Stimulated activated CD4-positive, alpha-beta T cell treated with anti-CD3 and anti-CD28 coated beads, TNF-alpha, amount 100 ng/mL, for 1 hour (primary cell): ENCODE measurements around the gene TYR.
"Not testable (repeated sequence)": the region's sequence is repeated elsewhere in the genome, so short reads cannot be mapped to it uniquely, and the experiment has no call there.

Experiments used
- DNase-seq, 3 donors: peaks; one replicate each; pipeline ENCODE4 v3.0.0-alpha.2; 2020; ENCODE audit warnings: low read depth in 3 of 3, low spot score in 1 of 3

The TYR gene

DNA sequence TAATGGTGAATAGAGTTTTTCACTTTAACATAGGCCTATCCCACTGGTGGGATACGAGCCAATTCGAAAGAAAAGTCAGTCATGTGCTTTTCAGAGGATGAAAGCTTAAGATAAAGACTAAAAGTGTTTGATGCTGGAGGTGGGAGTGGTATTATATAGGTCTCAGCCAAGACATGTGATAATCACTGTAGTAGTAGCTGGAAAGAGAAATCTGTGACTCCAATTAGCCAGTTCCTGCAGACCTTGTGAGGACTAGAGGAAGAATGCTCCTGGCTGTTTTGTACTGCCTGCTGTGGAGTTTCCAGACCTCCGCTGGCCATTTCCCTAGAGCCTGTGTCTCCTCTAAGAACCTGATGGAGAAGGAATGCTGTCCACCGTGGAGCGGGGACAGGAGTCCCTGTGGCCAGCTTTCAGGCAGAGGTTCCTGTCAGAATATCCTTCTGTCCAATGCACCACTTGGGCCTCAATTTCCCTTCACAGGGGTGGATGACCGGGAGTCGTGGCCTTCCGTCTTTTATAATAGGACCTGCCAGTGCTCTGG, at the start of gene TYR:
TYR (plus strand) TSS at position 185 of the 541 bp plus-strand sequence; CDS start at position 264, 79 bp downstream.
- no peak for DNase-seq

- DNase-seq, result no peak
Observed at GRCh38 chr11:89136606-89137005, 41.1 kb upstream of the TYR start.

DNA sequence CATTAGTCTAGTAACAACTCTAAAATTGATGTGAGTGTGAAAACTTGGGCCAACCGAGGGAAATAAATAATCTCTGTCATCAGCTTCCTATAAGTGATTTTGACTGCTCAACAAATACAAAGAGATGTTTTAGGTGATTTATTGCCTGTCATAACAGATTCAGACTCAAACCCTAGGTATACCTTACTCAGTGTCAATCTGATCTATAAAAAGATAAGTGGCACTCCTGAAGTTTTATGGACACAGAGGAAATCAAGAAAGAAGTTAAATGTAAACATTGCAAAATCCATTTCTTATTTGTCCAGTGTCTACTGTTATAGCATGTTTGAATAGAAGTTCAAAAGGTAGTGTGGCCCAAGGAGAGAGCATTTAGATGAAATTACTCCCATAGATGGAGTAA, 30.4 kb upstream of the TYR start:
- no peak for DNase-seq

GRCh38 chr11:89159974-89160373, 17.7 kb upstream of the TYR start:
- DNase-seq, result no peak

DNA sequence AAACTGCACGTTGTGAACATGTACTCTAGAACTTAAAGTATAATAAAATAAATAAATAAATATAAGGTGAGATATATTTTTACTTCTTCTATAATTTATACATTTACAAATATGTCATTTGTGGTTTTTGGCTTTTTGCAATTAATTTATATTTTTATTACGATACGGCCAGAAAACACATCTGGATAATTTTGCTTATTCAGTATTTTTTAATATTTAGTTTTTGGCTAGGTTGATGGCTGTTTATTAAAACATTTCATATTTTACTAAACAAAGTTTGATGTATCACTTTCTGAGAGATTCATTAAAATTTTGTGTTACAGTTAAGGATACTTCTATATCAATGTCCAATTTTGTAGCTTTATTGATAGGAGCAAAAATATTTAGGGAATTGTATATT, 15.7 kb upstream of the TYR start:
- no peak for DNase-seq

- no peak for DNase-seq
Observed at GRCh38 chr11:89163686-89164085, 14.0 kb upstream of the TYR start.

- DNase-seq, result no peak
Observed at GRCh38 chr11:89168396-89168795, 9.3 kb upstream of the TYR start.

GRCh38 chr11:89175796-89176195, 1.9 kb upstream of the TYR start:
- no peak for DNase-seq

DNA sequence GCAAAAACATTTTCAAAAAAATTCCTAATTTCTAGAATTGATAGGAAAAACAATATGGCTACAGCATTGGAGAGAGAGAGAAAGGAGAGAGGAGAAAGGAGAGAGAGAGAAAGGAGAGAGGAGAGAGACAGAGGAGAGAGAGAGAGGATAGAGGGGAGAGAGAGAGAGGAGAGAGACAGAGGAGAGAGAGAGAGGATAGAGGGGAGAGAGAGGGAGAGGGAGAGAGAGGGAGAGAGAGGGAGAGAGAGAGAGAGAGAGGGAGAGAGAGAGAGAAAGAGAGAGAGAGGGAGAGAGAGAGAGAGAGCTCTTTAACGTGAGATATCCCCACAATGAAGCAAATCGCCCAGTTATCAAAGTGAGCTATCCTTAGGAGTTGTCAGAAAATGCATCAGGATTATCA, 737 bp upstream of the TYR start:
- no peak for DNase-seq

DNA sequence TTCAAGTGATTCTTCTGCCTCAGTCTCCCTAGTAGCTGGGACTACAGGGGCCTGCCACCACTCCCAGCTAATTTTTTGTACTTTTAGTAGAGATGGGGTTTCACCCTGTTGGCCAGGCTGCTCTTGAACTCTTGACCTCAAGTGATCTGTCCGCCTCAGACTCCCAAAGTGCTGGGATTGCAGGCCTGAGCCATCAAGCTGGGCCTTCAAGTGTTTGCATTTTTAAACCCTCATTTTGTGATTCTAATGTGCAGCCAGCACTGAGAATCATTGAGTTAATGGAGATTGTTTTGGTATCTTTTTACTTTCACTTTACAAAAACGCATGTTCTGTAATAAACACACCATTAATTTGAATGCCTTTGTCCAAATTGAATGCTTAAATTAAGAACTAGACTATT, 3.4 kb downstream of the TYR start:
- DNase-seq, result no peak

DNA sequence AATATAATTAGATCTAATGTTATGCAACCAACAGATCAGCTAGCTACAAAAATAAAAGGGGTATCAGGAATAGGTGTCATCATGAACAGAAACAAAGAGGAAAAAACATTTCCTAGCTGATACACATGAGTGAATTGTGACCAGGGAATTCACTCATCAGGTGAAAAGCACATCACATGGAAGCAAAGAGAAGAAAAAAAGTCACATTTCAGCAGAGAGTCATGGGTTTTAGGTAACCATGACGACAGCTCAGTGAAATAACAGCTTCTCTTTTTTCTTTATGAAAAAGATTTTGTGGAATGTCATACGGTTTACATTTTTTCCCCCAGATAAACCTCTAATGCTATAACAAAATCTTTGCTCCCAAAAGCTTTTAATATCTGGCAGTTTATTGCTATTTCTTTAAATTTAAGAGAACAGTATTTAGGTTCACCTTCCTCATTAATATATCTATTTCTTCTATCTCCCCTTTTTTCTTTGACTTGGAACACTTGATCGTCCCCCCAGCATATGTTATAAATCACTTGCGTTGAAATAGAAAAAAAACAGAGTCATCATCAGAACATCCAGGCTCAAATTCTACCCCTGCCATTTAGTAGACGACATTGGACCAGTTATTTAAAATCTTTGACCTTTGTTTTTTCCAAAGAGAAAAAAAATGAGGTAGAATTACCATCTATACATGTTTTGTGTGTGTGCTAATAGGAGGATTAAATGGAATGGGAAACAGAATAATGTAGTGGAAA, 5.3 kb downstream of the TYR start:
- no peak for DNase-seq

DNA sequence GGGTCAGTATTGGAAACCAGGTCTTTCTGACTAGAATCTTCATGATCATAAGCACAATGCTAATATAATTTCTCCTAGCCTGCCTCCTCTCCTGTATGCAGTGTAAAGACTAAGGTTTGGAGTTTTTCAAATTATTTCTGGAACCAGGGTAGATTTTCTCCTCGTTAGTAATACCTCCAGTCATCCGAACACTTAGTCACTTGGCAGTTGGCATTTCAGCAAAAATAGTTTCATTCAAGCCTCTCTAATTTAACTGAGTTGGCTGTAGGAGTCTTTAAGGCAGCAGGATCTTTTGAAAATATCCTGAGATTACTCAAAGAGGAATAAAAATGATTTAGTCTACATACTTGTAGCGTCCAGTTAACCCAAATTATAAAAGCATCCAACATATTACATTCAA, 6.3 kb downstream of the TYR start:
- no peak for DNase-seq

DNA sequence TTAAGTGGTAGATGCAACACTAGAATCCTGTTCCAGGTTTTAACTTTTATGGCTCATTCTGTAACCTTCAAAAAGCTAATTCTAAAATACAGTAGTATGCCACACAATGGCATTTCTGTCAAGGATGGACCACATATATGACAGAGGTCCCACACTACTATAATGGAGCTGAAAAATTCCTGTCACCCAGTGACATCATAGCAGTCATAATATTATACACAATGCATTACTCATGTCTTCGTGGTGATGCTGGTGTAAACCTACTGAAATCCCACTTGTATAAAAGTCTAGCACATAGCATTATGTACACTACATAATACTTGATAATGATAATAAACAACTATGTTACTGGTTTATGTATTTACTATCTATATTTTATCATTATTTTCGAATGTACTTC, 12.1 kb downstream of the TYR start:
- no peak for DNase-seq

DNA sequence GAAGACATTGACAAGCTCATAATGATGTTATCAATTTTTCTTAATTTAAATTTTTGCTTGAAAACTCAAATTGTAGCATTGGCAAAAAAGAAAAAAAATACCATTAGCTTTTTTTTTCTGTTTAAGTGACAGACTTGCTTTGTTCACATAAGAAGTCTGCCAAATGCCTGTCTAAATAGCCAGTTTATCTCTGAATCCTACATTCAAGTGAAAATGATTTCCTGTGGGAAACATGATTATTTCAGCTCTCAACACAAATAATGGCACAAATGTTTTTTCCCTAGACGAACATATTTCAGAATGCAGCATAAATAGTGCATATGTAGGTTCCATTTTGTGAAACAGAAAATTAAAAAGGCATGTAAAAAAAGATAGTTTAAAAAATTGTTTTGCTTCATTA, 23.5 kb downstream of the TYR start:
- no peak for DNase-seq

DNA sequence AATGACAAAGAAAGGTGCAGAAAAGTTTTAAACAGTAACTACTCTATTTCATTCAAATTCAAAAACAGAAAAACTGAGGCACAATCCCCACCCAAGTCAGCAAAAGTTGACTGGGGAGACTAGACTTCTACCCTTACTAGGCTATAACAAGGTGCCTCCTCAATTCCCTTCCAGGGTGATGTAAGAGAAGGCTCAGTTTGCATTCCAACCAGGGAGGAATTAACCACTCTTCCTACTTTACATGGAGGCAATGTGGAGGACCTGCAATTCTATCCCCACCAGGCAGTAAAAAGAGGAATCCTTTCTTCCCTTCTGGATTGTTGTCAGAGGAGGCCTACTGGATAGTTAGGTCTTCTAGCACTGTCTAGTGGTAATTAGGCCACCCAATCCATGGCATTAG, 26.1 kb downstream of the TYR start:
- no peak for DNase-seq

DNA sequence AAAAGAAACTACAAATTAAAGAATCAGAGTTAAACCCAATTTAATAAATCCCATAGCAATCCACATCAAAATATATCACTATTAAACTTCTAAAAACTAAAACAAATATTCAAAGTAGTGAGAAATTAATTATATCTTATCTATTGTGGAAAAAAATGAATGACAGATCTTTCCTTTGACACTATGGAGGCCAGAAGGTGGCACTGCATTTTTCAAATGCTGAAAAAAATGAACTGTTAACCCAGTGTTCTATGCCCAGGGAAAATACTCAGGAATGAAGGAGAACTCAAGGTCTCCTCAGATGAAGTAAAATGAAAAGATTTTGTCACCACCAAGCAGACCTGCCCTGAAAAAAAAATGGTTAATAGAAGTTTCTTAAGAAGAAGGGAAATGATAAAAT, 27.7 kb downstream of the TYR start:
- DNase-seq, result no peak

GRCh38 chr11:89220684-89221339, 43.1 kb downstream of the TYR start:
- no peak for DNase-seq

DNA sequence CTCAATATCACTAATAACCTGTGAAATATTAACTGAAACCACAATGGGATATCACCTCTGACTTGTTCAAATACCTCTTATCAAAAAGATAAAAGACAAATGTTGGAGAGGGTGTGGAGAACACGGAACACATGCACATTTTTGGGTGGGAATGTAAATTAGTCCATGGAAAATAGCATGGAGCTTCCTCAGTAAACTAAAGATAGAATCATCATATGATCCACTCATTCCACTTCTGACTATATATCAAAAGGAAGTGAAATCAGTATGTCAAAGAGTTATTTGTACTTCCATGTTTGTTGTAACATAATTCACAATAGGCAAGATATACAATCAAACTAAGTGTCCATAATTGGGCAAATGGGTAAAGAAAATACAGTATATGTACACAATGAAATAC, 57.4 kb downstream of the TYR start:
- DNase-seq, result no peak

DNA sequence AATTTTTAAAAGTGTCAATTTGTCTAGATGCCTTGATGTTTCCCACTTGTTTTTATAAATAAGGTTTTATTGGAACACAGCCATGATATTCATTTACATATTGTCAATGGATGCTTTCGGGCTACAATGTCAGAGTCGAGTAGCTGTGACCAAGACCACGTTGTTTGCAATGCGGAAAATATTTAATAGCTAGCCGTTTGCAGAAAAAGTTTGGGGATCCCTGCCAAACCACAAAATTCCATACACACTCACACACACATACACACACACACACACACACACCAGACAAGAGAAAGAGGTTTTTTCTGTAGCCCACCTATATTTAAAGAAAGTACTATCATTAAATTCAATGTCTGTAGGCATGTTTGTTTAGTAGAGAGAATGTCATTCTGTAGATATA, 58.3 kb downstream of the TYR start:
- DNase-seq, result no peak

DNA sequence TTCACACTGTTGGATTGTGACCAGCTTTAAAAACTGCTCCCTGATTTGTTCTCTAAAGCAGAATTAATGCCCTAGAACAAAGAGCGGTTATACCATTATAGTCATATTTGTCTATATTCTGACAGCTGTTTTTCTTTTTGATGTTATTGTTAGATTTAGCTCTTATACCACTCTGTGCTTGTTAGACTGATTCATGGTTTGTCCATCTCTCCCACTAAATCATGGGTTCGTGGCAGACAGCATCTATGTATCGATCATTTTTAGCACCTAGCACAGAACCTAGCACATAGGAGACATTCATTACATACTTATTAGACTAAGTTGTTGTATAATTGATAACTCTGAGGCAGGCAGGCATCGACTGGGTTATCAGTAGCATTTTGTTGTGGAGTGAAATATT, 69.3 kb downstream of the TYR start:
- not testable (repeated sequence) for DNase-seq

GRCh38 chr11:89249196-89249595, 71.5 kb downstream of the TYR start:
- DNase-seq, result no peak

DNA sequence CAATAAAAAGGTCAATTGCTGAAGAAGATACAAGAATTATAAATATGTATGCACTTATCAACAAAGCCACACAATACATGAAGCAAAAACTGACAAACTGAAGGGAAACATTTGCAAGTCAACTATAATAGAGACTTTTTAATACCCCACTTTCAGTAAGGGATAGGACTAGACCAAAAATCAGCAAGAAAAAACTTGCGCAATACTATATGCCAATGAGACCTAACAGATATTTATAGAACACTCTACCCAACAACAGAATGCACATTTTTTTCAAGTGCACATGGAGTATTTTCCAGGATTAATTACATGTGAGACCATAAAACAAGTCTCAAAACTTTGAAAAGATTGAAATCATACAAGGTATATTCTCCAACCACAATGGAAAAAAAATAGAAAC, 83.8 kb downstream of the TYR start:
- not testable (repeated sequence) for DNase-seq
